Measurements from ENCODE around the gene FAM83D.

DNA sequence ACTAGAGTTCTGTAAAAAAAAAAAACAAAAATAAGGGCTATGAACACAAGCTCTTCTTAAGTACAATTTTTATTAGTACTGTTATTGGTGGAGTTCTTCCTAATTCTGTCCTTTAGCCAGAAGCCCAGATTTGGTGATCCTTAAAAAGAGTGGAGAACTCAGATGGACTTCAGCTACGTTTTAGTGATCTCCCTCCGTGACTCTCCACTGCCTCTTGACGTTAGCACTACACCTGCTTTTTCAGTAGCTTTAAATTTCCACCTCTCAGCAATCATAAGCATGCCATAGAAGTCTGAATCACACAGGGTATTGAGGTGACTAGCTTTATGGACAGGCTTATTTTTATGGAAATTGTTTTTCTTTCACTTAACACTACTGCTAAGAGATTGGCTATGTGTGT lies 53.6 kb downstream of the FAM83D start:
- no peak for TF ChIP-seq ZBTB7A (IDR thresholded peaks at IDR 0.05; ENCODE audit: low read depth)
- TF ChIP-seq, protein P1, sequence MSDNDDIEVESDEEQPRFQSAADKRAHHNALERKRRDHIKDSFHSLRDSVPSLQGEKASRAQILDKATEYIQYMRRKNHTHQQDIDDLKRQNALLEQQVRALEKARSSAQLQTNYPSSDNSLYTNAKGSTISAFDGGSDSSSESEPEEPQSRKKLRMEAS (IDR thresholded peaks at IDR 0.05) = no peak
- TF ChIP-seq FOXM1 (IDR thresholded peaks at IDR 0.05; ENCODE audit: borderline replicate concordance, low read depth) = no peak
- no peak for TF ChIP-seq TAF1 (IDR thresholded peaks at IDR 0.05; ENCODE audit: low read depth)
- TF ChIP-seq EP300 (IDR thresholded peaks at IDR 0.05; ENCODE audit: borderline replicate concordance) = no peak
- TF ChIP-seq EGR1 (IDR thresholded peaks at IDR 0.05) = no peak
- TF ChIP-seq, protein P2, sequence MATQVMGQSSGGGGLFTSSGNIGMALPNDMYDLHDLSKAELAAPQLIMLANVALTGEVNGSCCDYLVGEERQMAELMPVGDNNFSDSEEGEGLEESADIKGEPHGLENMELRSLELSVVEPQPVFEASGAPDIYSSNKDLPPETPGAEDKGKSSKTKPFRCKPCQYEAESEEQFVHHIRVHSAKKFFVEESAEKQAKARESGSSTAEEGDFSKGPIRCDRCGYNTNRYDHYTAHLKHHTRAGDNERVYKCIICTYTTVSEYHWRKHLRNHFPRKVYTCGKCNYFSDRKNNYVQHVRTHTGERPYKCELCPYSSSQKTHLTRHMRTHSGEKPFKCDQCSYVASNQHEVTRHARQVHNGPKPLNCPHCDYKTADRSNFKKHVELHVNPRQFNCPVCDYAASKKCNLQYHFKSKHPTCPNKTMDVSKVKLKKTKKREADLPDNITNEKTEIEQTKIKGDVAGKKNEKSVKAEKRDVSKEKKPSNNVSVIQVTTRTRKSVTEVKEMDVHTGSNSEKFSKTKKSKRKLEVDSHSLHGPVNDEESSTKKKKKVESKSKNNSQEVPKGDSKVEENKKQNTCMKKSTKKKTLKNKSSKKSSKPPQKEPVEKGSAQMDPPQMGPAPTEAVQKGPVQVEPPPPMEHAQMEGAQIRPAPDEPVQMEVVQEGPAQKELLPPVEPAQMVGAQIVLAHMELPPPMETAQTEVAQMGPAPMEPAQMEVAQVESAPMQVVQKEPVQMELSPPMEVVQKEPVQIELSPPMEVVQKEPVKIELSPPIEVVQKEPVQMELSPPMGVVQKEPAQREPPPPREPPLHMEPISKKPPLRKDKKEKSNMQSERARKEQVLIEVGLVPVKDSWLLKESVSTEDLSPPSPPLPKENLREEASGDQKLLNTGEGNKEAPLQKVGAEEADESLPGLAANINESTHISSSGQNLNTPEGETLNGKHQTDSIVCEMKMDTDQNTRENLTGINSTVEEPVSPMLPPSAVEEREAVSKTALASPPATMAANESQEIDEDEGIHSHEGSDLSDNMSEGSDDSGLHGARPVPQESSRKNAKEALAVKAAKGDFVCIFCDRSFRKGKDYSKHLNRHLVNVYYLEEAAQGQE (IDR thresholded peaks at IDR 0.05; ENCODE audit: low read depth) = no peak
- TF ChIP-seq, protein P3, sequence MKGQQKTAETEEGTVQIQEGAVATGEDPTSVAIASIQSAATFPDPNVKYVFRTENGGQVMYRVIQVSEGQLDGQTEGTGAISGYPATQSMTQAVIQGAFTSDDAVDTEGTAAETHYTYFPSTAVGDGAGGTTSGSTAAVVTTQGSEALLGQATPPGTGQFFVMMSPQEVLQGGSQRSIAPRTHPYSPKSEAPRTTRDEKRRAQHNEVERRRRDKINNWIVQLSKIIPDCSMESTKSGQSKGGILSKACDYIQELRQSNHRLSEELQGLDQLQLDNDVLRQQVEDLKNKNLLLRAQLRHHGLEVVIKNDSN (IDR thresholded peaks at IDR 0.05) = no peak
- no peak for TF ChIP-seq CEBPB (IDR thresholded peaks at IDR 0.05)
- no peak for TF ChIP-seq RAD21 (IDR thresholded peaks at IDR 0.05; ENCODE audit: low read depth)
- no peak for TF ChIP-seq CREB1 (IDR thresholded peaks at IDR 0.05; ENCODE audit: low read depth)
- no peak for TF ChIP-seq YY1 (IDR thresholded peaks at IDR 0.05; ENCODE audit: low read depth)
- TF ChIP-seq TEAD4 (IDR thresholded peaks at IDR 0.05) = no peak
- no peak for TF ChIP-seq TCF12 (IDR thresholded peaks at IDR 0.05; ENCODE audit: low read depth)

Data from Ishikawa (cell line).